Measurements from ENCODE around the gene GRIN2C.

GRCh38 chr17:74799097-74799496 lies 60.6 kb downstream of the GRIN2C start:
- TF ChIP-seq, protein P1, sequence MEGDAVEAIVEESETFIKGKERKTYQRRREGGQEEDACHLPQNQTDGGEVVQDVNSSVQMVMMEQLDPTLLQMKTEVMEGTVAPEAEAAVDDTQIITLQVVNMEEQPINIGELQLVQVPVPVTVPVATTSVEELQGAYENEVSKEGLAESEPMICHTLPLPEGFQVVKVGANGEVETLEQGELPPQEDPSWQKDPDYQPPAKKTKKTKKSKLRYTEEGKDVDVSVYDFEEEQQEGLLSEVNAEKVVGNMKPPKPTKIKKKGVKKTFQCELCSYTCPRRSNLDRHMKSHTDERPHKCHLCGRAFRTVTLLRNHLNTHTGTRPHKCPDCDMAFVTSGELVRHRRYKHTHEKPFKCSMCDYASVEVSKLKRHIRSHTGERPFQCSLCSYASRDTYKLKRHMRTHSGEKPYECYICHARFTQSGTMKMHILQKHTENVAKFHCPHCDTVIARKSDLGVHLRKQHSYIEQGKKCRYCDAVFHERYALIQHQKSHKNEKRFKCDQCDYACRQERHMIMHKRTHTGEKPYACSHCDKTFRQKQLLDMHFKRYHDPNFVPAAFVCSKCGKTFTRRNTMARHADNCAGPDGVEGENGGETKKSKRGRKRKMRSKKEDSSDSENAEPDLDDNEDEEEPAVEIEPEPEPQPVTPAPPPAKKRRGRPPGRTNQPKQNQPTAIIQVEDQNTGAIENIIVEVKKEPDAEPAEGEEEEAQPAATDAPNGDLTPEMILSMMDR (IDR thresholded peaks at IDR 0.05) = no peak
- TF ChIP-seq POLR2A (IDR thresholded peaks at IDR 0.05) (no peak), EP300 (IDR thresholded peaks at IDR 0.05) (no peak), POLR2AphosphoS5 (IDR thresholded peaks at IDR 0.05) (no peak)

Data from gastroesophageal sphincter (tissue), 3 donors.